NCI-H2227 (cell line): ENCODE measurements around the gene GGA1.

ENCODE experiments used
- DNase-seq: peaks from one replicate; lab custom pipeline; 2025; ENCODE audit not compliant: unreplicated experiment; lab: John Stamatoyannopoulos, UW

Gene GGA1

GRCh38 chr22:37630839-37631435 is 22.3 kb downstream of the GGA1 start:
- no peak for DNase-seq

- DNase-seq = no peak
These were observed 23.0 kb downstream of the GGA1 start for GRCh38 chr22:37631448-37632173.

- no peak for DNase-seq
These were observed 23.8 kb downstream of the GGA1 start for GRCh38 chr22:37632174-37633088.

- DNase-seq = no peak
These were observed 24.5 kb downstream of the GGA1 start for GRCh38 chr22:37633089-37633624.

- DNase-seq = peak; percentile 49
These were observed 25.2 kb downstream of the GGA1 start for GRCh38 chr22:37633625-37634416.

GRCh38 chr22:37634417-37634924 is 25.8 kb downstream of the GGA1 start:
- no peak for DNase-seq

- no peak for DNase-seq
These were observed 26.5 kb downstream of the GGA1 start for GRCh38 chr22:37635157-37635556.

- peak; percentile 10 for DNase-seq
These were observed 27.7 kb downstream of the GGA1 start for GRCh38 chr22:37636186-37636948.

- no peak for DNase-seq
These were observed 28.3 kb downstream of the GGA1 start for GRCh38 chr22:37636949-37637273.

- DNase-seq = no peak
These were observed 29.9 kb downstream of the GGA1 start for GRCh38 chr22:37638391-37639069.

- DNase-seq = peak; percentile 42
These were observed 30.6 kb downstream of the GGA1 start, which contains the start of gene SH3BP1 for GRCh38 chr22:37639070-37639760. Gene SH3BP1 (plus strand): TSS chr22:37639669. CDS start chr22:37639788, 119 bp downstream.

GRCh38 chr22:37639771-37640590 is 31.3 kb downstream of the GGA1 start:
- no peak for DNase-seq

- no peak for DNase-seq
These were observed 32.2 kb downstream of the GGA1 start for GRCh38 chr22:37640591-37641560.

GRCh38 chr22:37641561-37641949 is 32.9 kb downstream of the GGA1 start:
- no peak for DNase-seq

- DNase-seq = peak; percentile 79
These were observed 34.7 kb downstream of the GGA1 start for GRCh38 chr22:37643225-37643847.

GRCh38 chr22:37647317-37647716 is 38.7 kb downstream of the GGA1 start:
- DNase-seq = no peak
